SK-N-SH (cell line): ENCODE results near the gene CCHCR1.

Experiments used
- CTCF ChIP-seq: fragments of 200-600 bp; sonication (generic); IDR thresholded peaks from 2 replicates; pipeline ENCODE4 v1.6.1; 2017; ENCODE audit warnings: antibody characterized with exemption, mild to moderate bottlenecking, moderate library complexity
- EP300 ChIP-seq, 2 experiments: IDR thresholded peaks; 2 replicates each; pipeline versions ENCODE4 v1.4.0 to v1.6.1; 2012; ENCODE audit warnings: borderline replicate concordance in 1 of 2, low read depth in 1 of 2, low read length in 1 of 2
- FOXJ3 ChIP-seq: sonication (generic); formaldehyde crosslinking; IDR thresholded peaks from 2 replicates; pipeline ENCODE4 v1.5.1; 2020; ENCODE audit warnings: mild to moderate bottlenecking, missing genetic modification reagents
- MEF2A ChIP-seq: IDR thresholded peaks from 2 replicates; pipeline ENCODE4 v1.4.0; 2012; ENCODE audit warnings: low read depth, borderline replicate concordance
- MXI1 ChIP-seq: IDR thresholded peaks from 2 replicates; pipeline ENCODE4 v1.6.1; 2012; ENCODE audit warnings: mild to moderate bottlenecking, low read depth, low read length, improper control_type of control experiment
- POLR2AphosphoS5 ChIP-seq: IDR thresholded peaks from 2 replicates; pipeline ENCODE4 v1.6.1; 2012; ENCODE audit warnings: low read depth, low read length
- RFX5 ChIP-seq: IDR thresholded peaks from 2 replicates; pipeline ENCODE4 v1.6.1; 2012; ENCODE audit warnings: mild to moderate bottlenecking, improper control_type of control experiment, low read length
- SIN3A ChIP-seq: IDR thresholded peaks from 2 replicates; pipeline ENCODE4 v1.6.1; 2012; ENCODE audit warnings: low read depth, mild to moderate bottlenecking, low read length, moderate library complexity, borderline replicate concordance

GRCh38 chr6:31156641-31157040 is 961 bp downstream of the CCHCR1 start:
- no peak for TF ChIP-seq FOXJ3 (CRISPR knock-in tag)
- no peak for TF ChIP-seq RFX5
- no peak for TF ChIP-seq CTCF
- TF ChIP-seq MXI1 = no peak
- TF ChIP-seq EP300 (IDR thresholded peaks at IDR 0.05; ENCODE audit: borderline replicate concordance in 1 of 2, low read depth in 1 of 2, low read length in 1 of 2) = no peak
- no peak for TF ChIP-seq SIN3A
- TF ChIP-seq POLR2AphosphoS5 = no peak
- TF ChIP-seq MEF2A = no peak
